Mesendoderm (in vitro differentiated cells): ENCODE data around the gene ARRDC3. TPM values are rescaled to one million over a fixed set of nuclear protein-coding genes. Genes with fewer than 3 reads are reported as not detected.

Experiments
- DNase-seq: peaks from one replicate; pipeline ENCODE4 v3.0.0; 2013
- H2AK5ac ChIP-seq: 2 replicates; pipeline ENCODE4 v1.6.1; 2013; ENCODE audit warnings: low read length, inconsistent platforms
- H2BK120ac ChIP-seq: 2 replicates; pipeline ENCODE4 v1.6.1; 2013; ENCODE audit warnings: low read depth, mild to moderate bottlenecking, low read length, moderate library complexity, mixed read lengths
- H2BK15ac ChIP-seq: replicated peaks from 2 replicates; pipeline ENCODE4 v1.6.1; 2013; ENCODE audit warnings: low read depth, mild to moderate bottlenecking, moderate library complexity
- H2BK5ac ChIP-seq: 2 replicates; pipeline ENCODE4 v1.6.1; 2013; ENCODE audit warnings: low read length, inconsistent platforms
- H3K18ac ChIP-seq: 2 replicates; pipeline ENCODE4 v1.6.1; 2013; ENCODE audit warnings: mild to moderate bottlenecking, low read length, mixed read lengths
- H3K23ac ChIP-seq: one replicate; pipeline ENCODE4 v1.6.1; 2013; ENCODE audit warnings: low read length
- H3K27ac ChIP-seq: 2 replicates; pipeline ENCODE4 v1.5.1; 2013; ENCODE audit warnings: low read depth, mild to moderate bottlenecking, inconsistent platforms, low read length, moderate library complexity
- H3K27me3 ChIP-seq: 2 replicates; pipeline ENCODE4 v1.6.1; 2013; ENCODE audit warnings: low read length, control low read depth, mild to moderate bottlenecking, inconsistent platforms; ENCODE audit not compliant: insufficient read depth, poor library complexity
- H3K36me3 ChIP-seq: 2 replicates; pipeline ENCODE4 v1.6.1; 2013; ENCODE audit warnings: low read length, inconsistent platforms; ENCODE audit not compliant: control insufficient read depth, insufficient read depth
- H3K4ac ChIP-seq: one replicate; pipeline ENCODE4 v1.6.1; 2013; ENCODE audit warnings: low read depth, mild to moderate bottlenecking, low read length, moderate library complexity
- H3K4me1 ChIP-seq: 2 replicates; pipeline ENCODE4 v1.6.1; 2013; ENCODE audit warnings: low read depth, low read length, inconsistent platforms; ENCODE audit not compliant: control insufficient read depth
- H3K4me2 ChIP-seq: 2 replicates; pipeline ENCODE4 v1.6.1; 2013; ENCODE audit warnings: low read length
- H3K4me3 ChIP-seq: 2 replicates; pipeline ENCODE4 v1.5.1; 2013; ENCODE audit warnings: mild to moderate bottlenecking, low read length
- H3K56ac ChIP-seq: one replicate; pipeline ENCODE4 v1.6.1; 2013; ENCODE audit warnings: low read length
- H3K79me1 ChIP-seq: 2 replicates; pipeline ENCODE4 v1.6.1; 2013; ENCODE audit warnings: low read length, inconsistent platforms
- H3K79me2 ChIP-seq: 2 replicates; pipeline ENCODE4 v1.6.1; 2013; ENCODE audit warnings: mild to moderate bottlenecking, low read length; ENCODE audit not compliant: control insufficient read depth, insufficient read depth
- H3K9ac ChIP-seq: 2 replicates; pipeline ENCODE4 v1.6.1; 2013; ENCODE audit warnings: low read length, inconsistent platforms
- H4K5ac ChIP-seq: one replicate; pipeline ENCODE4 v1.6.1; 2013; ENCODE audit warnings: low read length
- H4K8ac ChIP-seq: one replicate; pipeline ENCODE4 v1.6.1; 2013; ENCODE audit warnings: low read depth, mild to moderate bottlenecking, control low read depth, low read length, moderate library complexity
- WGBS: extraction: QIAGEN DNeasy Blood & Tissue Kit; methylation state at CpG from one replicate; pipeline ENCODE4 v1.1.7; 2013; ENCODE audit warnings: low lambda C conversion rate, missing lambda C conversion rate; ENCODE audit not compliant: insufficient coverage; ENCODE audit errors: extremely low coverage; 5-methylcytosine and 5-hydroxymethylcytosine counted together
- polyA plus RNA-seq, 2 experiments: library from polyadenylated mRNA; stranded (reverse); fragments of 200-250 nt; gene quantifications; one replicate each; pipeline ENCODE4 v1.2.3, GENCODE V29; 2013

ARRDC3 gene
- 3.7 TPM for polyA plus RNA-seq (2013, experiment 1 of 2)
- polyA plus RNA-seq (2013, experiment 2 of 2) = 3.6 TPM

DNA sequence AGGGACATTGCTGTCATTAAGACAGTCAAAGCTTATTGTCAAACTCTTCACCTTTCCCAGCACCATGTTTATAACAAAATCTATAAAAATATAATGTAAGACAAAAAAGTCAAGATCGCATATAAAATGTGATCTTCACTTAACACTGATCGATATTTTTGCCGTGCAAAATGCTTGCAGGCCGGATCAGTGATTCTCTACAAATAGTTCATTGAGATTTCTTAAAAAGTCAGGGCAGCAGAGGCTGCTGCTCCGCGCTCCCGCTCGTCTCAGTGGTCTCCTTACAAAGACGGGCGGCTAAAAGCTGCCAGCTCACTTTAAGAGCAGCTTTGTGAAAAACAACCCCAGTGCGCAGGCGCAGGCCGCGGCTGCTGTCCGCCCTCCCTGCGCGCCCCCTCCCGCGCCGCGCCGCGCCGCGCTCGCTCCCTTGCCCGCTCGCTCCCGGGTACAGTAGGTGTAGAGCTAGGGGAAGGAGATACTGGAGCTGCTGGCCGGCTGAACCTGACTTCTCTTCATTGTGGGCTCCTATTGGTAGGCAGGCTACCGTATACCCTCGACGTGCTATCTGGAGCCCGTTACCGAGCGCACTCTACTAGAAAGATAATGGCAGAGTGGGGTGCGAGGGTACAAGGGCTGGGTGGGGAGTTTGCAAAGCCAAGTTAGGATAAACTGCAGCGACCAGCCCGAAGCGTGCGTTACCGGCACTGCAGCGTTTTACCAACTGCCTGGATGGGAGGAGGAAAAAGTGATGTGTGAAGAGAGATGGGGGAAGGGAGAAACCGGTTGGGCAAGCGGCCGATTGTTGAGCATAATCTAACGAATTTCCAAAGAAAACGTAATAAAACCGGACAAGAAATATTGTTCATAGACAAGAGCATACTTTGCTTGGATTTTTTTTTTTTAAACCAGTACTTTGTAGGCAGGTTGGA, at the start of gene ARRDC3:
Gene ARRDC3, minus strand, starts transcription at position 291 of the 929 bp plus-strand sequence. Its CDS starts 225 bp downstream, at position 66.
- H3K79me2 ChIP-seq = peaks cover 2% of the 10 kb centered on the region
- no peak within 1 kb of the TSS for H2BK15ac ChIP-seq
- peak within 1 kb of the TSS; percentile 68 for H3K4ac ChIP-seq
- no peak within 1 kb of the TSS for H2BK120ac ChIP-seq
- peak within 1 kb of the TSS; percentile 30 for H2BK5ac ChIP-seq
- peak within 1 kb of the TSS; percentile 70 for H3K4me2 ChIP-seq
- peak within 1 kb of the TSS; percentile 94 for H3K27ac ChIP-seq
- no peaks in the 10 kb centered on the region for H3K36me3 ChIP-seq
- H3K56ac ChIP-seq = peak within 1 kb of the TSS; percentile 87
- H3K27me3 ChIP-seq = no peaks in the 10 kb centered on the region
- H4K5ac ChIP-seq = no peak within 1 kb of the TSS
- H3K4me1 ChIP-seq = no peaks in the 10 kb centered on the region
- no peak within 1 kb of the TSS for H4K8ac ChIP-seq
- H2AK5ac ChIP-seq = no peak within 1 kb of the TSS
- no peaks in the 10 kb centered on the region for H3K79me1 ChIP-seq
- H3K4me3 ChIP-seq = peak within 1 kb of the TSS; percentile 65
- H3K18ac ChIP-seq = peak within 1 kb of the TSS; percentile 71
- no CpG with 5 or more reads among the region's 49 CpGs for WGBS
- DNase-seq = peak; percentile 99
- peak within 1 kb of the TSS; percentile 79 for H3K9ac ChIP-seq
- H3K23ac ChIP-seq = no peak within 1 kb of the TSS

GRCh38 chr5:91430949-91431348, 47.8 kb upstream of the ARRDC3 start:
- DNase-seq = no peak
- Histone ChIP-seq H2BK15ac (no peak overlapping the region), H3K56ac (no peak overlapping the region), H3K27ac (no peak overlapping the region), H3K18ac (no peak overlapping the region), H2BK120ac (no peak overlapping the region), H3K79me2 (no peaks in the 10 kb centered on the region), H2AK5ac (no peak overlapping the region), H2BK5ac (no peak overlapping the region), H4K8ac (no peak overlapping the region), H3K9ac (no peak overlapping the region), H3K36me3 (no peaks in the 10 kb centered on the region), H4K5ac (no peak overlapping the region), H3K4me1 (no peaks in the 10 kb centered on the region), H3K4ac (no peak overlapping the region), H3K27me3 (no peaks in the 10 kb centered on the region), H3K23ac (no peak overlapping the region), H3K4me3 (no peak overlapping the region), H3K79me1 (no peaks in the 10 kb centered on the region), H3K4me2 (no peak overlapping the region)

- H3K79me2 ChIP-seq = no peaks in the 10 kb centered on the region
- no peak overlapping the region for H3K23ac ChIP-seq
- no peak overlapping the region for H3K4me3 ChIP-seq
- no peaks in the 10 kb centered on the region for H3K36me3 ChIP-seq
- WGBS = no CpG with 5 or more reads among the region's 2 CpGs
- peak overlapping the region; percentile 51 for H3K18ac ChIP-seq
- H3K27ac ChIP-seq = no peak overlapping the region
- no peak overlapping the region for H2BK5ac ChIP-seq
- H2BK120ac ChIP-seq = no peak overlapping the region
- no peak overlapping the region for H4K5ac ChIP-seq
- peak; percentile 36 for DNase-seq
- H3K56ac ChIP-seq = no peak overlapping the region
- H2AK5ac ChIP-seq = no peak overlapping the region
- no peak overlapping the region for H3K4ac ChIP-seq
- H3K4me2 ChIP-seq = no peak overlapping the region
- H2BK15ac ChIP-seq = no peak overlapping the region
- H3K27me3 ChIP-seq = no peaks in the 10 kb centered on the region
- H3K4me1 ChIP-seq = no peaks in the 10 kb centered on the region
- no peak overlapping the region for H4K8ac ChIP-seq
- H3K9ac ChIP-seq = no peak overlapping the region
- H3K79me1 ChIP-seq = no peaks in the 10 kb centered on the region
These were observed 41.7 kb upstream of the ARRDC3 start for GRCh38 chr5:91424638-91425436.

DNA sequence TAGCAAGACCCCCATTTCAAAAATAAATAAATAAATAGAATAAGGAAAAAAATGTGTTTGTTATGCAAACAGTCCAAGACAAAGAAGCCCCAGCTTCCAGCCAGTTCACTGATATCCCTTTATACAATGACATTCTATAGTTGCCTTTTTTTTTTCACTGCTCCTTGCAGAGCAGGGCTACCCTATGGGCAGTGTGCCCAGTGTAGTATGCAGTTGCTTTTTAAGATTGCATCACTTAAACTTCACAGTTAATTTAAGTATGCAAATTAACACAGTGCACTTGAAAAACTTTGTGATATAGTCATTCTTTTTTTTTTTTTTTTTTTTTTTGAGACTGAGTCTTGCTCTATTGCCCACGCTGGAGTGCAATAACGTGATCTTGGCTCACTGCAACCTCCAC, 40.8 kb upstream of the ARRDC3 start:
- no peak overlapping the region for H2BK5ac ChIP-seq
- no peaks in the 10 kb centered on the region for H3K79me1 ChIP-seq
- H3K4ac ChIP-seq = no peak overlapping the region
- DNase-seq = no peak
- H3K23ac ChIP-seq = no peak overlapping the region
- no CpG with 5 or more reads among the region's 2 CpGs for WGBS
- no peak overlapping the region for H4K5ac ChIP-seq
- H3K79me2 ChIP-seq = no peaks in the 10 kb centered on the region
- H2BK15ac ChIP-seq = no peak overlapping the region
- no peak overlapping the region for H3K56ac ChIP-seq
- no peak overlapping the region for H4K8ac ChIP-seq
- no peak overlapping the region for H2AK5ac ChIP-seq
- no peak overlapping the region for H3K4me3 ChIP-seq
- no peaks in the 10 kb centered on the region for H3K4me1 ChIP-seq
- no peak overlapping the region for H3K9ac ChIP-seq
- no peak overlapping the region for H3K18ac ChIP-seq
- no peak overlapping the region for H3K27ac ChIP-seq
- H2BK120ac ChIP-seq = no peak overlapping the region
- no peaks in the 10 kb centered on the region for H3K27me3 ChIP-seq
- H3K36me3 ChIP-seq = no peaks in the 10 kb centered on the region
- no peak overlapping the region for H3K4me2 ChIP-seq

GRCh38 chr5:91420879-91421278, 37.8 kb upstream of the ARRDC3 start:
- Histone ChIP-seq H3K79me2 (no peaks in the 10 kb centered on the region), H3K4ac (no peak overlapping the region), H3K18ac (no peak overlapping the region), H2BK5ac (no peak overlapping the region), H3K23ac (no peak overlapping the region), H4K5ac (no peak overlapping the region), H3K36me3 (no peaks in the 10 kb centered on the region), H3K79me1 (no peaks in the 10 kb centered on the region), H3K56ac (no peak overlapping the region), H3K4me2 (no peak overlapping the region), H3K4me1 (no peaks in the 10 kb centered on the region), H3K4me3 (no peak overlapping the region), H3K27ac (no peak overlapping the region), H2AK5ac (no peak overlapping the region), H4K8ac (no peak overlapping the region), H3K9ac (no peak overlapping the region), H2BK120ac (no peak overlapping the region), H2BK15ac (no peak overlapping the region), H3K27me3 (no peaks in the 10 kb centered on the region)
- DNase-seq = peak; percentile 25
- no CpG with 5 or more reads among the region's 3 CpGs for WGBS
